HFF-Myc (cell line): Measurements from ENCODE around the gene CUX1.

Experiments
- DNase-seq: peaks from one replicate; pipeline ENCODE4 v3.0.0-alpha.2; 2011; ENCODE audit warnings: low read depth; ENCODE audit errors: extremely low read depth
- H3K4me3 ChIP-seq: replicated peaks from 2 replicates; pipeline ENCODE4 v1.5.1; 2011; ENCODE audit warnings: low read depth, mild to moderate bottlenecking, control low read depth, low read length
- TF ChIP-seq, protein P1 (sequence below): IDR thresholded peaks from 2 replicates; pipeline ENCODE4 v1.5.1; 2012; ENCODE audit warnings: mild to moderate bottlenecking, low read depth, low read length, control low read depth; ENCODE audit errors: missing control alignments

The CUX1 gene

DNA sequence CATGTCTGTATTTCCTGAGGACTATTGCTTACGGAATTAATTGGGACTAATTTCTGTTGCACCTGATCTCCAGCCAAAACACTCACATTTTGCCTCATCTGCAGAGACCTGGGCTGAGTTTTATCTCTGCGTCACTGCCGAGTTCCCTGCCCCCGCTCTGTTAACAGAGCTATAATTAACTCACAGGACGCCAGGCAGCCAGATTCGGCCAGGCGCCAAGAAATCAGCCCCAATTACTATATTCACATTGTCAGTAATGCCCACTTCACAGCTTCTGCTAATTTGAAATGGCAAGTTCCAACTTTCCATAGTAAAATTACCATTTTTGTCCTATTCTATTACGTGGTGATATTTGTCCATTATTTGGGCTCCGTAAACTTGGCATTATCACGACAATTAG, 130.5 kb downstream of the CUX1 start:
- no peak for DNase-seq

GRCh38 chr7:101948650-101949049, 131.2 kb downstream of the CUX1 start:
- no peak for DNase-seq
- TF ChIP-seq, protein P1, sequence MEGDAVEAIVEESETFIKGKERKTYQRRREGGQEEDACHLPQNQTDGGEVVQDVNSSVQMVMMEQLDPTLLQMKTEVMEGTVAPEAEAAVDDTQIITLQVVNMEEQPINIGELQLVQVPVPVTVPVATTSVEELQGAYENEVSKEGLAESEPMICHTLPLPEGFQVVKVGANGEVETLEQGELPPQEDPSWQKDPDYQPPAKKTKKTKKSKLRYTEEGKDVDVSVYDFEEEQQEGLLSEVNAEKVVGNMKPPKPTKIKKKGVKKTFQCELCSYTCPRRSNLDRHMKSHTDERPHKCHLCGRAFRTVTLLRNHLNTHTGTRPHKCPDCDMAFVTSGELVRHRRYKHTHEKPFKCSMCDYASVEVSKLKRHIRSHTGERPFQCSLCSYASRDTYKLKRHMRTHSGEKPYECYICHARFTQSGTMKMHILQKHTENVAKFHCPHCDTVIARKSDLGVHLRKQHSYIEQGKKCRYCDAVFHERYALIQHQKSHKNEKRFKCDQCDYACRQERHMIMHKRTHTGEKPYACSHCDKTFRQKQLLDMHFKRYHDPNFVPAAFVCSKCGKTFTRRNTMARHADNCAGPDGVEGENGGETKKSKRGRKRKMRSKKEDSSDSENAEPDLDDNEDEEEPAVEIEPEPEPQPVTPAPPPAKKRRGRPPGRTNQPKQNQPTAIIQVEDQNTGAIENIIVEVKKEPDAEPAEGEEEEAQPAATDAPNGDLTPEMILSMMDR: no peak
- no peak overlapping the region for H3K4me3 ChIP-seq

More for the DNA sequence above, 130.5 kb downstream of the CUX1 start:
- TF ChIP-seq, protein P1: no peak
- no peak overlapping the region for H3K4me3 ChIP-seq

DNA sequence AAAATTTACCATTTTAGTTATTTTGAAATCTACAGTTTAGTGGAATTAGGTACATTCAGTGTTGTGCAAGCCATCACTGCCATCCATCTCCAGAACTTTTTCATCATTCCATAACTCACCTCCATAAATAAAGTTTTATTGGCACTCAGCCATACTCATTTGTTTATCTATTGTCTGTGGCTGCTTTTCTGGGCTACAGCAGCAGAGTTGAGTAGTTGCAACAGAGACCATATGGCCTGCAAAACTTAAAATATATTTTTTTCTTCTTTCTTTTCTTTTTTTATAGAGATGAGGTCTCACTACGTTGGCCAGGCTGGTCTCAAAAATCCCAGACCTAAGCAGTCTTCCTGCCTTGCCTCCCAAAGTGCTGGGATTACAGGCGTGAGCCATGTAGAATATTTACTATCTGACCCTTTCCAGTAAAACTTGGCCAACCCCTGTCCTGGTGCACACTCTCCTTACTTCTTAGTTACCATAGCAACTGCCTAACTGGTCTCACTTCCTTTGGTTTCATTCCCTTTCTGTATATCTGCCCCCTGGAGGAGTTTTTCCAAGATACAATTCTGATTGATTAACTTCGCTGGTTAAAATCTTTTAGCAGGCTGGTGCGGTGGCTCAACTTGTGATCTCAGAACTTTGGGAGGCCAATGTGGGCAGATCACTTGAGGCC, 133.2 kb downstream of the CUX1 start:
- no peak for DNase-seq
- H3K4me3 ChIP-seq: no peak overlapping the region
- TF ChIP-seq, protein P1: peak; percentile 20

GRCh38 chr7:101951757-101952156, 134.3 kb downstream of the CUX1 start:
- no peak for DNase-seq
- TF ChIP-seq, protein P1: no peak
- H3K4me3 ChIP-seq: no peak overlapping the region

GRCh38 chr7:101952355-101953247, 135.2 kb downstream of the CUX1 start:
- no peak overlapping the region for H3K4me3 ChIP-seq
- no peak for DNase-seq

GRCh38 chr7:101953248-101953819, 135.9 kb downstream of the CUX1 start:
- TF ChIP-seq, protein P1: no peak
- DNase-seq: no peak
- no peak overlapping the region for H3K4me3 ChIP-seq

More at GRCh38 chr7:101952355-101953247, 135.2 kb downstream of the CUX1 start:
- TF ChIP-seq, protein P1: no peak
